Vagina (tissue), 2 donors: ENCODE data around the gene MYADML2.

Source experiments
- POLR2A ChIP-seq, 2 donors: fragments of 450-650 bp; IDR thresholded peaks; one replicate each; pipeline ENCODE4 v1.6.1; 2017; ENCODE audit warnings: antibody characterized with exemption in 2 of 2, mild to moderate bottlenecking in 2 of 2, moderate library complexity in 2 of 2
- TF ChIP-seq, protein P1 (sequence below), 3 experiments: fragments of 450-650 bp in 2 of 3; fragments of 200-600 bp in 1 of 3; sonication (generic) in 1 of 3; IDR thresholded peaks; one replicate each; pipeline ENCODE4 v1.5.1; 2017 to 2019; ENCODE audit warnings: antibody characterized with exemption in 3 of 3, mild to moderate bottlenecking in 2 of 3, moderate library complexity in 2 of 3

DNA sequence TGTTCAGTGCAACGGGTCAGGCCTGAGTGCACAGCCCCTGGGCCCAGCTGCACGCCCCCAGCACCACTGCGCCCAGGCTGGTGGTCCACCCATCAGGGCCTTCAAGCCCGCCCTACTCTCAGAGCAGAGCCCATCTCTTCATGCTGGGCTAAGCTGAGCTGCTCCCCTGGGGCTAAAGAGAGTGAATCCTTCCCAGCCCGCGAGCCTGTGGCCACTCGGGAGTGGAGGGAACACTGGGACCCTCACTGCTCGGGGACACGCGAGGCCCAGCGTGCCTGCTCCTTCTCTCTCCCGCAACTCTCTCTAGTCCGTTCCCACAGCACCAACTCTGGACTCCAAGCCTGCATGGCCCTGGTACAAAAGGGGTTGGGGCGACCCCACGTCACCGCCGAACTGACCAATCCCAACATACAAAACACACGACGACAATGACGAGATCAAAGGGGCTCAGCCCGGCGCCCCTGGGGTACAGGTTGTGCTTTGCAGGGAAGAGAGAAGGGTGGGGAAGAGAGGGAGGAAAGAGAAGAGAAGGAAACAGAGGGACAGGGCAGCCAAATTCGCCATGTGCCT is 25.0 kb downstream of the MYADML2 start:
- no peak for TF ChIP-seq POLR2A (IDR thresholded peaks at IDR 0.05)
- TF ChIP-seq, protein P1, sequence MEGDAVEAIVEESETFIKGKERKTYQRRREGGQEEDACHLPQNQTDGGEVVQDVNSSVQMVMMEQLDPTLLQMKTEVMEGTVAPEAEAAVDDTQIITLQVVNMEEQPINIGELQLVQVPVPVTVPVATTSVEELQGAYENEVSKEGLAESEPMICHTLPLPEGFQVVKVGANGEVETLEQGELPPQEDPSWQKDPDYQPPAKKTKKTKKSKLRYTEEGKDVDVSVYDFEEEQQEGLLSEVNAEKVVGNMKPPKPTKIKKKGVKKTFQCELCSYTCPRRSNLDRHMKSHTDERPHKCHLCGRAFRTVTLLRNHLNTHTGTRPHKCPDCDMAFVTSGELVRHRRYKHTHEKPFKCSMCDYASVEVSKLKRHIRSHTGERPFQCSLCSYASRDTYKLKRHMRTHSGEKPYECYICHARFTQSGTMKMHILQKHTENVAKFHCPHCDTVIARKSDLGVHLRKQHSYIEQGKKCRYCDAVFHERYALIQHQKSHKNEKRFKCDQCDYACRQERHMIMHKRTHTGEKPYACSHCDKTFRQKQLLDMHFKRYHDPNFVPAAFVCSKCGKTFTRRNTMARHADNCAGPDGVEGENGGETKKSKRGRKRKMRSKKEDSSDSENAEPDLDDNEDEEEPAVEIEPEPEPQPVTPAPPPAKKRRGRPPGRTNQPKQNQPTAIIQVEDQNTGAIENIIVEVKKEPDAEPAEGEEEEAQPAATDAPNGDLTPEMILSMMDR (IDR thresholded peaks at IDR 0.05): no peak
